Neural cell (in vitro differentiated cells): ENCODE measurements around the gene SMIM35. TPM values are rescaled to one million over a fixed set of nuclear protein-coding genes. Genes with fewer than 3 reads are reported as not detected.

Experiments
- H2AFZ ChIP-seq: fragments of 200-600, 300-800 bp; sonication (generic), shearing (Covaris generic); 2 replicates; pipeline ENCODE4 v1.6.0; 2014; ENCODE audit warnings: low read depth, mild to moderate bottlenecking, antibody characterized with exemption, low read length, moderate library complexity
- H3F3A ChIP-seq: fragments of 200-600 bp; shearing (Covaris generic); 2 replicates; pipeline ENCODE4 v1.6.1; 2016; ENCODE audit warnings: mild to moderate bottlenecking, moderate library complexity, mixed read lengths, antibody characterized with exemption, low read length; ENCODE audit not compliant: insufficient read depth, poor library complexity, severe bottlenecking
- H3K27ac ChIP-seq: fragments of 200-600, 300-800 bp; sonication (generic), shearing (Covaris generic); 2 replicates; pipeline ENCODE4 v1.5.1; 2014; ENCODE audit warnings: mild to moderate bottlenecking, low read length, moderate library complexity
- H3K27me3 ChIP-seq: fragments of 300-800, 200-600 bp; sonication (generic), shearing (Covaris generic); 2 replicates; pipeline ENCODE4 v1.6.0; 2014; ENCODE audit warnings: mild to moderate bottlenecking, low read depth, low read length, moderate library complexity; ENCODE audit not compliant: insufficient read depth
- H3K36me3 ChIP-seq: fragments of 300-800, 200-600 bp; sonication (generic), shearing (Covaris generic); 2 replicates; pipeline ENCODE4 v1.5.1; 2014; ENCODE audit warnings: mild to moderate bottlenecking, antibody characterized with exemption, low read length, moderate library complexity; ENCODE audit not compliant: insufficient read depth
- H3K4me2 ChIP-seq: fragments of 300-800, 200-600 bp; sonication (generic), shearing (Covaris generic); 2 replicates; pipeline ENCODE4 v1.6.0; 2014; ENCODE audit warnings: mild to moderate bottlenecking, low read length
- H3K4me3 ChIP-seq: fragments of 300-800, 200-600 bp; sonication (generic), shearing (Covaris generic); 2 replicates; pipeline ENCODE4 v1.5.1; 2014; ENCODE audit warnings: mild to moderate bottlenecking, low read length, moderate library complexity
- H3K79me2 ChIP-seq: fragments of 200-600 bp; shearing (Covaris generic); replicated peaks from 2 replicates; pipeline ENCODE4 v1.6.0; 2014; ENCODE audit warnings: mild to moderate bottlenecking, low read length, moderate library complexity; ENCODE audit not compliant: insufficient read depth
- H3K9ac ChIP-seq: fragments of 300-800, 200-600 bp; sonication (generic), shearing (Covaris generic); 2 replicates; pipeline ENCODE4 v1.6.1; 2016; ENCODE audit warnings: mild to moderate bottlenecking, low read length, mixed read lengths
- H3K9me2 ChIP-seq: fragments of 200-600 bp; shearing (Covaris generic); 2 replicates; pipeline ENCODE4 v1.6.1; 2016; ENCODE audit warnings: mild to moderate bottlenecking, low read length, mixed read lengths; ENCODE audit not compliant: insufficient read depth
- H3K9me3 ChIP-seq: fragments of 200-600, 300-800 bp; sonication (generic), shearing (Covaris generic); 2 replicates; pipeline ENCODE4 v1.6.1; 2016; ENCODE audit warnings: mild to moderate bottlenecking, mixed run types, low read length, moderate library complexity, mixed read lengths
- H4K20me1 ChIP-seq: fragments of 200-600 bp; shearing (Covaris generic); 2 replicates; pipeline ENCODE4 v1.6.1; 2016; ENCODE audit warnings: mild to moderate bottlenecking, mixed run types; ENCODE audit not compliant: insufficient read depth
- EP300 ChIP-seq: fragments of 450-650 bp; conservative IDR thresholded peaks from 2 replicates; pipeline ENCODE4 v1.6.1; 2014; ENCODE audit warnings: antibody characterized with exemption, mild to moderate bottlenecking, moderate library complexity; ENCODE audit not compliant: poor library complexity, severe bottlenecking
- EZH2 ChIP-seq: fragments of 200-600, 300-800 bp; shearing (Covaris generic), sonication (generic); IDR thresholded peaks from 2 replicates; pipeline ENCODE4 v1.6.1; 2014; ENCODE audit warnings: antibody characterized with exemption, low read length, borderline replicate concordance, mild to moderate bottlenecking; ENCODE audit not compliant: insufficient read depth, poor library complexity, severe bottlenecking
- MXI1 ChIP-seq: fragments of 450-650 bp; conservative IDR thresholded peaks from 2 replicates; pipeline ENCODE4 v1.6.1; 2014; ENCODE audit warnings: antibody characterized with exemption, mild to moderate bottlenecking; ENCODE audit not compliant: poor library complexity, severe bottlenecking
- POLR2AphosphoS5 ChIP-seq: IDR thresholded peaks from 2 replicates; pipeline ENCODE4 v1.6.1; 2012
- RAD21 ChIP-seq: fragments of 450-650 bp; conservative IDR thresholded peaks from 2 replicates; pipeline ENCODE4 v1.6.1; 2014; ENCODE audit warnings: antibody characterized with exemption, mild to moderate bottlenecking, moderate library complexity
- SMC3 ChIP-seq: fragments of 450-650 bp; conservative IDR thresholded peaks from 2 replicates; pipeline ENCODE4 v1.6.1; 2014; ENCODE audit warnings: antibody characterized with exemption, mild to moderate bottlenecking, moderate library complexity; ENCODE audit not compliant: poor library complexity
- TAF1 ChIP-seq: IDR thresholded peaks from 2 replicates; pipeline ENCODE4 v1.6.1; 2012; ENCODE audit warnings: low read depth
- polyA plus RNA-seq: library from polyadenylated mRNA; depleted of rRNA; stranded (reverse); fragments of >200 nt; gene quantifications from 2 replicates; pipeline ENCODE4 v1.2.3, GENCODE V29; 2014
- TF ChIP-seq, protein P1 (sequence below): IDR thresholded peaks from 2 replicates; pipeline ENCODE4 v1.6.1; 2012; ENCODE audit warnings: borderline replicate concordance
- TF ChIP-seq, protein P2 (sequence below): fragments of 450-650 bp; IDR thresholded peaks from 2 replicates; pipeline ENCODE4 v1.5.1; 2014; ENCODE audit warnings: antibody characterized with exemption, mild to moderate bottlenecking, moderate library complexity; ENCODE audit not compliant: poor library complexity, severe bottlenecking

Gene SMIM35
- polyA plus RNA-seq, 1 donor from 2014 or later, result not detected

- H3K9ac ChIP-seq, result no peak overlapping the region
- H3K36me3 ChIP-seq, result no peaks in the 10 kb centered on the region
- H2AFZ ChIP-seq, result no peak overlapping the region
- no peak overlapping the region for H3K4me2 ChIP-seq
- H3K79me2 ChIP-seq, result no peaks in the 10 kb centered on the region
- no peak overlapping the region for H3K27ac ChIP-seq
- no peaks in the 10 kb centered on the region for H3K9me2 ChIP-seq
- H3K4me3 ChIP-seq, result no peak overlapping the region
- H3K27me3 ChIP-seq, result no peaks in the 10 kb centered on the region
- no peaks in the 10 kb centered on the region for H3K9me3 ChIP-seq
- no peaks in the 10 kb centered on the region for H4K20me1 ChIP-seq
- TF ChIP-seq, protein P1, sequence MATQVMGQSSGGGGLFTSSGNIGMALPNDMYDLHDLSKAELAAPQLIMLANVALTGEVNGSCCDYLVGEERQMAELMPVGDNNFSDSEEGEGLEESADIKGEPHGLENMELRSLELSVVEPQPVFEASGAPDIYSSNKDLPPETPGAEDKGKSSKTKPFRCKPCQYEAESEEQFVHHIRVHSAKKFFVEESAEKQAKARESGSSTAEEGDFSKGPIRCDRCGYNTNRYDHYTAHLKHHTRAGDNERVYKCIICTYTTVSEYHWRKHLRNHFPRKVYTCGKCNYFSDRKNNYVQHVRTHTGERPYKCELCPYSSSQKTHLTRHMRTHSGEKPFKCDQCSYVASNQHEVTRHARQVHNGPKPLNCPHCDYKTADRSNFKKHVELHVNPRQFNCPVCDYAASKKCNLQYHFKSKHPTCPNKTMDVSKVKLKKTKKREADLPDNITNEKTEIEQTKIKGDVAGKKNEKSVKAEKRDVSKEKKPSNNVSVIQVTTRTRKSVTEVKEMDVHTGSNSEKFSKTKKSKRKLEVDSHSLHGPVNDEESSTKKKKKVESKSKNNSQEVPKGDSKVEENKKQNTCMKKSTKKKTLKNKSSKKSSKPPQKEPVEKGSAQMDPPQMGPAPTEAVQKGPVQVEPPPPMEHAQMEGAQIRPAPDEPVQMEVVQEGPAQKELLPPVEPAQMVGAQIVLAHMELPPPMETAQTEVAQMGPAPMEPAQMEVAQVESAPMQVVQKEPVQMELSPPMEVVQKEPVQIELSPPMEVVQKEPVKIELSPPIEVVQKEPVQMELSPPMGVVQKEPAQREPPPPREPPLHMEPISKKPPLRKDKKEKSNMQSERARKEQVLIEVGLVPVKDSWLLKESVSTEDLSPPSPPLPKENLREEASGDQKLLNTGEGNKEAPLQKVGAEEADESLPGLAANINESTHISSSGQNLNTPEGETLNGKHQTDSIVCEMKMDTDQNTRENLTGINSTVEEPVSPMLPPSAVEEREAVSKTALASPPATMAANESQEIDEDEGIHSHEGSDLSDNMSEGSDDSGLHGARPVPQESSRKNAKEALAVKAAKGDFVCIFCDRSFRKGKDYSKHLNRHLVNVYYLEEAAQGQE, result no peak
- no peak for TF ChIP-seq TAF1
- no peak for TF ChIP-seq SMC3
- no peak for TF ChIP-seq EZH2
- TF ChIP-seq, protein P2, sequence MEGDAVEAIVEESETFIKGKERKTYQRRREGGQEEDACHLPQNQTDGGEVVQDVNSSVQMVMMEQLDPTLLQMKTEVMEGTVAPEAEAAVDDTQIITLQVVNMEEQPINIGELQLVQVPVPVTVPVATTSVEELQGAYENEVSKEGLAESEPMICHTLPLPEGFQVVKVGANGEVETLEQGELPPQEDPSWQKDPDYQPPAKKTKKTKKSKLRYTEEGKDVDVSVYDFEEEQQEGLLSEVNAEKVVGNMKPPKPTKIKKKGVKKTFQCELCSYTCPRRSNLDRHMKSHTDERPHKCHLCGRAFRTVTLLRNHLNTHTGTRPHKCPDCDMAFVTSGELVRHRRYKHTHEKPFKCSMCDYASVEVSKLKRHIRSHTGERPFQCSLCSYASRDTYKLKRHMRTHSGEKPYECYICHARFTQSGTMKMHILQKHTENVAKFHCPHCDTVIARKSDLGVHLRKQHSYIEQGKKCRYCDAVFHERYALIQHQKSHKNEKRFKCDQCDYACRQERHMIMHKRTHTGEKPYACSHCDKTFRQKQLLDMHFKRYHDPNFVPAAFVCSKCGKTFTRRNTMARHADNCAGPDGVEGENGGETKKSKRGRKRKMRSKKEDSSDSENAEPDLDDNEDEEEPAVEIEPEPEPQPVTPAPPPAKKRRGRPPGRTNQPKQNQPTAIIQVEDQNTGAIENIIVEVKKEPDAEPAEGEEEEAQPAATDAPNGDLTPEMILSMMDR, result no peak
- no peak for TF ChIP-seq EP300
- no peak for TF ChIP-seq POLR2AphosphoS5
- no peak for TF ChIP-seq MXI1
- no peak for TF ChIP-seq RAD21
- no peaks in the 10 kb centered on the region for H3F3A ChIP-seq
Measured at GRCh38 chr11:118135796-118136165, 49.0 kb upstream of the SMIM35 start.

DNA sequence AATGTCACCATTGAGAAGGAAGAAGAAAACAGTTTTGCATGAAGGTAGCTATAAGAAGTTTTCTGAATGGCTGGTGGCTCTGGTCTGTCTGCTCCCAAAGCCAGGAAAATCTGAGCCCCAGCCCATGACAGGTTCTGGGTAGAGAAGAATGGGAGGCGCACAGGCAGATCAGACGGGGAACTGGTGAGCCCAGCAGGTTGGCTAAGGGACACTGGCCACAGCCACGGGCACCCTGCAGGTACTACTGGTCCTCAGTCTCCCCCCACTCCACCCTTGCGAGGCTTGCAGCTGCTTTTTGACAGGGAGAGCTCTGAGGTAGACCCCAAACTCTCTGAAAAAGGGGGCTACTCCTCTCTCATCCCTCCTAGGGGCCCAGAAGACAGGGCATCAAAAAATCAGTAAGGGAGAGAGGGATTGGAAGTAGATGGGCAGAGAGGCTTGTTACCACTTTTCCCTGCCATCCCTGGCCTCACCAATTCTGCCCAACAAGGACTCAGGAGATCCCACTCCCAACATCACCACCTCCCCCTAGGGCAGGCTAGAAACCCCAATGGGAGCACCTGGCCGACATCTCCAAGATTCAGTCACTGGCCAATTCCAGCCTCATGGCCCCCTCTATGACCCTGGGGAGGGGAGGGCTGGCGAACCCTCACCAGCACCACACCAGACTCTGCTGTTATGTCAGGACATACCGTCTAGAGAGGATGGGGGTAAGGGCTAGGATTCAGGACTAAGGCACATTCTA, 48.5 kb upstream of the SMIM35 start:
- TF ChIP-seq POLR2AphosphoS5 (no peak), TAF1 (no peak), SMC3 (no peak), EP300 (no peak)
- TF ChIP-seq, protein P1, result no peak
- TF ChIP-seq, protein P2, result no peak

More for the DNA sequence above, 48.5 kb upstream of the SMIM35 start:
- Histone ChIP-seq H2AFZ (no peak overlapping the region), H3K79me2 (no peaks in the 10 kb centered on the region), H3K36me3 (no peaks in the 10 kb centered on the region), H3F3A (no peaks in the 10 kb centered on the region), H3K4me2 (no peak overlapping the region), H3K9me2 (no peaks in the 10 kb centered on the region), H3K27me3 (no peaks in the 10 kb centered on the region), H3K9ac (no peak overlapping the region), H3K27ac (no peak overlapping the region), H4K20me1 (no peaks in the 10 kb centered on the region), H3K4me3 (no peak overlapping the region), H3K9me3 (no peaks in the 10 kb centered on the region)
